Inflammatory macrophage treated with lipopolysaccharide for 4 hours (primary cell): ENCODE data around the gene ERC1.

Experiments used
- DNase-seq: peaks from one replicate; pipeline ENCODE4 v3.0.0-alpha.2; 2020

The ERC1 gene

GRCh38 chr12:1525858-1526257, 534.8 kb downstream of the ERC1 start:
- DNase-seq: no peak

- no peak for DNase-seq
Measured at GRCh38 chr12:1527789-1528188, 536.8 kb downstream of the ERC1 start.

- DNase-seq: no peak
Measured at GRCh38 chr12:1528791-1529190, 537.8 kb downstream of the ERC1 start.

GRCh38 chr12:1529228-1529861, 538.3 kb downstream of the ERC1 start:
- no peak for DNase-seq

- DNase-seq: no peak
Measured at GRCh38 chr12:1529862-1530591, 539.0 kb downstream of the ERC1 start.

GRCh38 chr12:1530592-1531152, 539.6 kb downstream of the ERC1 start:
- DNase-seq: no peak

- no peak for DNase-seq
Measured at GRCh38 chr12:1531153-1531653, 540.2 kb downstream of the ERC1 start.

GRCh38 chr12:1531654-1532374, 540.8 kb downstream of the ERC1 start:
- no peak for DNase-seq

- no peak for DNase-seq
Measured at GRCh38 chr12:1532375-1533165, 541.5 kb downstream of the ERC1 start.

GRCh38 chr12:1533205-1533601, 542.2 kb downstream of the ERC1 start:
- DNase-seq: peak; percentile 8

GRCh38 chr12:1533602-1534304, 542.7 kb downstream of the ERC1 start:
- no peak for DNase-seq

- no peak for DNase-seq
Measured at GRCh38 chr12:1534748-1535147, 543.7 kb downstream of the ERC1 start.

GRCh38 chr12:1536817-1537216, 545.8 kb downstream of the ERC1 start:
- DNase-seq: no peak

- no peak for DNase-seq
Measured at GRCh38 chr12:1539135-1539534, 548.1 kb downstream of the ERC1 start.

- no peak for DNase-seq
Measured at GRCh38 chr12:1540690-1541089, 549.7 kb downstream of the ERC1 start.

- DNase-seq: no peak
Measured at GRCh38 chr12:1542599-1542998, 551.6 kb downstream of the ERC1 start.

- DNase-seq: peak; percentile 82
Measured at GRCh38 chr12:1544996-1545700, 554.1 kb downstream of the ERC1 start.
